ENCODE measurements around the gene SGTB.
A peak's percentile ranks its signal among the peaks of the same experiment; 100 is the strongest.
"Not testable (repeated sequence)": the region's sequence is repeated elsewhere in the genome, so short reads cannot be mapped to it uniquely, and the experiment has no call there.

The SGTB gene

GRCh38 chr5:65721720-65722574, at the start of gene SGTB, which contains the start of gene NLN:
Gene SGTB (minus strand): TSS chr5:65722109. CDS start chr5:65720807, 1,302 bp downstream.
Gene NLN (plus strand): TSS chr5:65722205. CDS start chr5:65722374, 169 bp downstream.
- peak; percentile 91 for DNase-seq

- no peak for DNase-seq
These were observed 49.4 kb upstream of the SGTB start for GRCh38 chr5:65771266-65771665.

- no peak for DNase-seq
These were observed 47.6 kb upstream of the SGTB start for GRCh38 chr5:65769539-65769938.

GRCh38 chr5:65768723-65769346, 46.9 kb upstream of the SGTB start:
- no peak for DNase-seq

GRCh38 chr5:65767565-65767964, 45.7 kb upstream of the SGTB start:
- no peak for DNase-seq

- no peak for DNase-seq
These were observed 44.9 kb upstream of the SGTB start for GRCh38 chr5:65766781-65767180.

- no peak for DNase-seq
These were observed 44.3 kb upstream of the SGTB start for GRCh38 chr5:65766175-65766574.

GRCh38 chr5:65765582-65765981, 43.7 kb upstream of the SGTB start:
- DNase-seq, result no peak

- no peak for DNase-seq
These were observed 40.3 kb upstream of the SGTB start for GRCh38 chr5:65762234-65762633.

GRCh38 chr5:65760504-65761275, 38.8 kb upstream of the SGTB start:
- DNase-seq, result no peak

- DNase-seq, result no peak
These were observed 36.7 kb upstream of the SGTB start for GRCh38 chr5:65758546-65759144.

GRCh38 chr5:65753189-65753588, 31.3 kb upstream of the SGTB start:
- no peak for DNase-seq

GRCh38 chr5:65750938-65751337, 29.0 kb upstream of the SGTB start:
- DNase-seq, result no peak

GRCh38 chr5:65749956-65750355, 28.0 kb upstream of the SGTB start:
- no peak for DNase-seq

- DNase-seq, result no peak
These were observed 27.4 kb upstream of the SGTB start for GRCh38 chr5:65749221-65749844.

- no peak for DNase-seq
These were observed 20.8 kb upstream of the SGTB start for GRCh38 chr5:65742565-65743231.

GRCh38 chr5:65739162-65739561, 17.3 kb upstream of the SGTB start:
- no peak for DNase-seq

GRCh38 chr5:65738305-65738704, 16.4 kb upstream of the SGTB start:
- DNase-seq, result no peak

GRCh38 chr5:65737842-65738241, 15.9 kb upstream of the SGTB start:
- no peak for DNase-seq

- DNase-seq, result no peak
These were observed 14.1 kb upstream of the SGTB start for GRCh38 chr5:65736011-65736410.

- no peak for DNase-seq
These were observed 13.0 kb upstream of the SGTB start for GRCh38 chr5:65734921-65735320.

GRCh38 chr5:65734196-65734775, 12.4 kb upstream of the SGTB start:
- DNase-seq, result not testable (repeated sequence)

Measured in retina (tissue), 1 donor.